ENCODE measurements around the gene KIF2A. TPM values are rescaled to one million over a fixed set of nuclear protein-coding genes. Genes with fewer than 3 reads are reported as not detected.

KIF2A gene
- total RNA-seq, 2 experiments from 2014 or later = 250 to 251 TPM

- DNase-seq = no peak
- H3K27ac Mint-ChIP-seq = peak overlapping the region; percentile 22
- no peaks in the 10 kb centered on the region for H3K27me3 Mint-ChIP-seq
- ChIA-PET CTCF (interaction anchor here (0.6 to 1.6 kb wide), 3 partner anchors 22 to 109 kb away, joined by 3 to 5 read pairs (median 4); partner anchors contain the start of gene KIF2A), POLR2A (interaction anchor here (1.1 kb wide), 1 partner anchor 25 kb away, joined by 3 read pairs; no protein-coding TSS in a partner anchor)
- peaks cover 42% of the 10 kb centered on the region for H3K36me3 Mint-ChIP-seq (ENCODE audit: low read depth)
- no peaks in the 10 kb centered on the region for H3K9me3 Mint-ChIP-seq
- H3K4me3 Mint-ChIP-seq = no peak overlapping the region
- peaks cover 58% of the 10 kb centered on the region for H3K4me1 Mint-ChIP-seq
These were observed 27.3 kb downstream of the KIF2A start for GRCh38 chr5:62333250-62333794.

- Mint-ChIP-seq H3K4me1 (peaks cover 54% of the 10 kb centered on the region), H3K4me3 (no peak overlapping the region), H3K9me3 (no peaks in the 10 kb centered on the region), H3K27me3 (no peaks in the 10 kb centered on the region), H3K36me3 (ENCODE audit: low read depth) (peaks cover 43% of the 10 kb centered on the region), H3K27ac (peak overlapping the region; percentile 38)
- POLR2A ChIA-PET = interaction anchor here (1.1 to 2.0 kb wide), 3 partner anchors 9 to 28 kb away, joined by 3 to 5 read pairs (median 4); partner anchors contain the start of gene KIF2A
- CTCF ChIA-PET = no interaction called here
- no peak for DNase-seq
These were observed 28.1 kb downstream of the KIF2A start for GRCh38 chr5:62334082-62334481.

GRCh38 chr5:62340392-62340791, 34.4 kb downstream of the KIF2A start:
- no peak for DNase-seq
- H3K27ac Mint-ChIP-seq = no peak overlapping the region
- H3K27me3 Mint-ChIP-seq = no peaks in the 10 kb centered on the region
- no peaks in the 10 kb centered on the region for H3K9me3 Mint-ChIP-seq
- H3K4me1 Mint-ChIP-seq = peaks cover 56% of the 10 kb centered on the region
- H3K4me3 Mint-ChIP-seq = no peak overlapping the region
- CTCF ChIA-PET = interaction anchor here (1.0 to 2.9 kb wide), 8 partner anchors 10 to 63 kb away, joined by 3 to 11 read pairs (median 4); partner anchors contain the start of gene DIMT1
- POLR2A ChIA-PET = interaction anchor here (1.0 to 1.2 kb wide), 2 partner anchors 12 to 32 kb away, joined by 3 read pairs; no protein-coding TSS in a partner anchor
- peaks cover 39% of the 10 kb centered on the region for H3K36me3 Mint-ChIP-seq (ENCODE audit: low read depth)

GRCh38 chr5:62340979-62341378, 35.0 kb downstream of the KIF2A start:
- Mint-ChIP-seq H3K27ac (peak overlapping the region; percentile 77), H3K27me3 (no peaks in the 10 kb centered on the region), H3K9me3 (no peaks in the 10 kb centered on the region), H3K36me3 (ENCODE audit: low read depth) (peaks cover 37% of the 10 kb centered on the region), H3K4me3 (no peak overlapping the region), H3K4me1 (peaks cover 54% of the 10 kb centered on the region)
- DNase-seq = no peak
- ChIA-PET CTCF (interaction anchor here (1.0 to 2.9 kb wide), 8 partner anchors 11 to 62 kb away, joined by 3 to 11 read pairs (median 4); partner anchors contain the start of gene DIMT1), POLR2A (interaction anchor here (0.6 to 1.2 kb wide), 3 partner anchors 12 to 117 kb away, joined by 3 read pairs; no protein-coding TSS in a partner anchor)

- Mint-ChIP-seq H3K27me3 (no peaks in the 10 kb centered on the region), H3K9me3 (no peaks in the 10 kb centered on the region), H3K4me3 (peak overlapping the region; percentile 34), H3K4me1 (peaks cover 53% of the 10 kb centered on the region), H3K27ac (peak overlapping the region; percentile 77), H3K36me3 (ENCODE audit: low read depth) (peaks cover 34% of the 10 kb centered on the region)
- no peak for DNase-seq
- POLR2A ChIA-PET = no interaction called here
- CTCF ChIA-PET = interaction anchor here (0.7 to 2.9 kb wide), 6 partner anchors 11 to 117 kb away, joined by 3 to 11 read pairs (median 6); no protein-coding TSS in a partner anchor
These were observed 35.9 kb downstream of the KIF2A start for GRCh38 chr5:62341783-62342475.

GRCh38 chr5:62342476-62342837, 36.5 kb downstream of the KIF2A start:
- DNase-seq = no peak
- ChIA-PET POLR2A (no interaction called here), CTCF (interaction anchor here (0.8 to 2.6 kb wide), 2 partner anchors 10 to 17 kb away, joined by 5 to 7 read pairs; no protein-coding TSS in a partner anchor)
- Mint-ChIP-seq H3K9me3 (no peaks in the 10 kb centered on the region), H3K27me3 (no peaks in the 10 kb centered on the region), H3K36me3 (ENCODE audit: low read depth) (peaks cover 35% of the 10 kb centered on the region), H3K4me1 (peaks cover 55% of the 10 kb centered on the region), H3K4me3 (no peak overlapping the region), H3K27ac (peak overlapping the region; percentile 77)

GRCh38 chr5:62343428-62343827, 37.4 kb downstream of the KIF2A start:
- H3K4me3 Mint-ChIP-seq = no peak overlapping the region
- peak overlapping the region; percentile 37 for H3K27ac Mint-ChIP-seq
- no peaks in the 10 kb centered on the region for H3K9me3 Mint-ChIP-seq
- CTCF ChIA-PET = interaction anchor here (1.7 to 2.3 kb wide), 2 partner anchors 9 to 119 kb away, joined by 6 to 10 read pairs; no protein-coding TSS in a partner anchor
- no peaks in the 10 kb centered on the region for H3K27me3 Mint-ChIP-seq
- no peak for DNase-seq
- peaks cover 42% of the 10 kb centered on the region for H3K36me3 Mint-ChIP-seq (ENCODE audit: low read depth)
- peaks cover 58% of the 10 kb centered on the region for H3K4me1 Mint-ChIP-seq
- POLR2A ChIA-PET = interaction anchor here (1.2 to 1.4 kb wide), 2 partner anchors 13 to 119 kb away, joined by 4 read pairs; no protein-coding TSS in a partner anchor

- peaks cover 47% of the 10 kb centered on the region for H3K36me3 Mint-ChIP-seq (ENCODE audit: low read depth)
- ChIA-PET POLR2A (no interaction called here), CTCF (interaction anchor here (0.6 to 1.2 kb wide), 2 partner anchors 23 to 37 kb away, joined by 3 read pairs; no protein-coding TSS in a partner anchor)
- peaks cover 44% of the 10 kb centered on the region for H3K4me1 Mint-ChIP-seq
- H3K4me3 Mint-ChIP-seq = no peak overlapping the region
- H3K9me3 Mint-ChIP-seq = no peaks in the 10 kb centered on the region
- no peaks in the 10 kb centered on the region for H3K27me3 Mint-ChIP-seq
- no peak for DNase-seq
- H3K27ac Mint-ChIP-seq = no peak overlapping the region
These were observed 40.7 kb downstream of the KIF2A start for GRCh38 chr5:62346748-62347147.

- no peak overlapping the region for H3K4me3 Mint-ChIP-seq
- H3K27me3 Mint-ChIP-seq = no peaks in the 10 kb centered on the region
- no peaks in the 10 kb centered on the region for H3K9me3 Mint-ChIP-seq
- ChIA-PET POLR2A (no interaction called here), CTCF (no interaction called here)
- DNase-seq = no peak
- peaks cover 55% of the 10 kb centered on the region for H3K36me3 Mint-ChIP-seq (ENCODE audit: low read depth)
- H3K4me1 Mint-ChIP-seq = peaks cover 41% of the 10 kb centered on the region
- H3K27ac Mint-ChIP-seq = peak overlapping the region; percentile 42
These were observed 41.9 kb downstream of the KIF2A start for GRCh38 chr5:62347928-62348327.

- Mint-ChIP-seq H3K9me3 (no peaks in the 10 kb centered on the region), H3K4me3 (no peak overlapping the region), H3K27ac (no peak overlapping the region), H3K36me3 (ENCODE audit: low read depth) (peaks cover 48% of the 10 kb centered on the region), H3K27me3 (no peaks in the 10 kb centered on the region), H3K4me1 (peaks cover 34% of the 10 kb centered on the region)
- no peak for DNase-seq
- CTCF ChIA-PET = interaction anchor here (2.2 kb wide), 1 partner anchor 125 kb away, joined by 14 read pairs; no protein-coding TSS in a partner anchor
- POLR2A ChIA-PET = interaction anchor here (1.3 kb wide), 1 partner anchor 41 kb away, joined by 3 read pairs; no protein-coding TSS in a partner anchor
These were observed 42.9 kb downstream of the KIF2A start for GRCh38 chr5:62348723-62349481.

GRCh38 chr5:62354028-62354874, 48.2 kb downstream of the KIF2A start:
- Mint-ChIP-seq H3K36me3 (ENCODE audit: low read depth) (peaks cover 65% of the 10 kb centered on the region), H3K9me3 (no peaks in the 10 kb centered on the region), H3K27ac (peak overlapping the region; percentile 48), H3K27me3 (no peaks in the 10 kb centered on the region), H3K4me1 (peaks cover 30% of the 10 kb centered on the region), H3K4me3 (no peak overlapping the region)
- ChIA-PET POLR2A (interaction anchor here (0.9 to 1.2 kb wide), 3 partner anchors 49 to 130 kb away, joined by 3 to 6 read pairs (median 3); partner anchors contain the start of gene DIMT1), CTCF (interaction anchor here (0.8 to 7.1 kb wide), 7 partner anchors 14 to 129 kb away, joined by 3 to 76 read pairs (median 5); partner anchors contain the start of gene DIMT1)
- DNase-seq = no peak

Measured in activated CD4-positive, alpha-beta memory T cell treated with anti-CD3 and anti-CD28 coated beads, Interleukin-2, amount 10 ng/mL, durations not matched to agents 7 days and 5 days (primary cell).